Endodermal cell (in vitro differentiated cells): ENCODE data around the gene AHI1. TPM values are rescaled to one million over a fixed set of nuclear protein-coding genes. Genes with fewer than 3 reads are reported as not detected.

ENCODE experiments used
- DNase-seq: peaks from one replicate; pipeline ENCODE4 v3.0.0-alpha.2; 2017
- H3K27ac ChIP-seq: 2 replicates; pipeline ENCODE4 v1.5.1; 2013; ENCODE audit warnings: mild to moderate bottlenecking, low read depth, low read length, moderate library complexity
- H3K27me3 ChIP-seq: 2 replicates; pipeline ENCODE4 v1.6.1; 2013; ENCODE audit warnings: mild to moderate bottlenecking, low read length, moderate library complexity; ENCODE audit not compliant: insufficient read depth, control insufficient read depth, poor library complexity, severe bottlenecking
- H3K36me3 ChIP-seq: 2 replicates; pipeline ENCODE4 v1.7.0; 2013; ENCODE audit warnings: mild to moderate bottlenecking, low read length, moderate library complexity; ENCODE audit not compliant: control insufficient read depth, insufficient read depth
- H3K4me1 ChIP-seq: one replicate; pipeline ENCODE4 v1.7.0; 2013; ENCODE audit warnings: low read length; ENCODE audit not compliant: control insufficient read depth, insufficient read depth
- H3K4me3 ChIP-seq: 2 replicates; pipeline ENCODE4 v1.5.1; 2013; ENCODE audit warnings: mild to moderate bottlenecking, low read length, moderate library complexity
- H3K9ac ChIP-seq: 2 replicates; pipeline ENCODE4 v1.6.1; 2013; ENCODE audit warnings: mild to moderate bottlenecking, low read length, moderate library complexity; ENCODE audit not compliant: poor library complexity, severe bottlenecking; ENCODE audit errors: extremely low read depth
- H3K9me3 ChIP-seq: 2 replicates; pipeline ENCODE4 v1.6.1; 2013; ENCODE audit warnings: mild to moderate bottlenecking, low read length, moderate library complexity; ENCODE audit not compliant: control insufficient read depth
- H3K27ac Mint-ChIP-seq: 2 replicates; pipeline ENCODE4 v1.8.0; 2020; ENCODE audit warnings: mixed read lengths
- H3K27me3 Mint-ChIP-seq: 2 replicates; pipeline ENCODE4 v1.8.0; 2021; ENCODE audit warnings: mild to moderate bottlenecking, mixed read lengths; ENCODE audit not compliant: insufficient read depth
- H3K36me3 Mint-ChIP-seq: 2 replicates; pipeline ENCODE4 v1.8.0; 2020; ENCODE audit warnings: low read depth, mixed read lengths
- H3K4me1 Mint-ChIP-seq: 2 replicates; pipeline ENCODE4 v1.8.0; 2020; ENCODE audit warnings: mixed read lengths
- H3K4me3 Mint-ChIP-seq: 2 replicates; pipeline ENCODE4 v1.8.0; 2020; ENCODE audit warnings: mild to moderate bottlenecking, moderate library complexity, mixed read lengths
- H3K9me3 Mint-ChIP-seq: 2 replicates; pipeline ENCODE4 v1.8.0; 2020; ENCODE audit warnings: mild to moderate bottlenecking, mixed read lengths
- CTCF ChIP-seq: fragments of 200-600 bp; sonication (generic); conservative IDR thresholded peaks from 2 replicates; pipeline ENCODE4 v1.5.0; 2021; ENCODE audit warnings: antibody characterized with exemption, mild to moderate bottlenecking
- WGBS, 2 experiments: methylation state at CpG; one replicate each; pipeline versions ENCODE4 v1.1.5 to v1.1.7; 2013; ENCODE audit warnings: missing lambda C conversion rate in 2 of 2, mixed read lengths in 1 of 2; ENCODE audit not compliant: insufficient coverage in 1 of 2, insufficient read length in 1 of 2; 5-methylcytosine and 5-hydroxymethylcytosine counted together
- total RNA-seq, 2 donors: library from RNA; stranded (reverse); fragmentation: NEBNext Ultra II Directional in 1 of 2; extraction: Animal tissue kit (Norgen Biotek cat#: 25700) in 1 of 2; gene quantifications; 2 replicates in 1 of 2; 3 replicates in 1 of 2; pipeline ENCODE4 v1.2.1, GENCODE V29; 2021

Gene AHI1
- total RNA-seq, 2 donors from 2014 or later, result 24.9 to 34.9 TPM

DNA sequence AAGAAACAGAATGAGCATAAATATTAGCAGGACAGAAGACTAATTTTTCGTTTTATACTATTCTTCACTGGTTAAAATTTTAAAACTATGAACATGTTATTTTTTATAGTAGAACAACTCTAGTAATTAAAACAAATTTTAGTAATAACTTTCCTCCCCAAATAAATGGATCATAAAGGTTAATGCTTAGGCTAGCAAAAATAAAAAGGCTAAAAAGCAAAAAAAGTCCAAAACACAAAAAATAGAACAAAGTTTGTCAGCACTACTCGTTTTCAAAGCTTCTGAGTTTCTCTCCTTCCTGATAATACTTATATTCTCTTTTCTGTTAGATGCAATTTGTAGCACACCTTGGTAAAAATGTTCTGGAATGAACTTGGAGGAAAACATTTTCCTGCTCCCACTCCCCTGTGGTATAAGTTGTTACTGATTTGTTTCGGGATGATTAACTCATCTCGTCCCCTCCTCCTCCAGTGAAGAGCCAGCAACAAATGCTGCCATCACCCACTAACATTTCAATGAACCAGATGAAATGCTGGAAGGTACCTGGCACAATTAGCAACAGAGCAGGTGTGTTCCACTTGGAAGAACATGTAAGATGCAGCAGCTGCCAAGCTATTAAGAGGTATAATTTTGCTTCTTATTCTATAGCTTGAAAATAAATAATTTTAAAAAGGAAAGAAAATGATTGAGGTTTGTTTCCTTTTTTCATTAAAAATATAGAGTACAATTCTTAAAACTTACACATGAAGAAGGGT is 185.9 kb downstream of the AHI1 start:
- Histone ChIP-seq H3K36me3 (no peaks in the 10 kb centered on the region), H3K4me3 (no peak overlapping the region), H3K27me3 (no peaks in the 10 kb centered on the region), H3K27ac (no peak overlapping the region), H3K9ac (no peak overlapping the region), H3K4me1 (no peaks in the 10 kb centered on the region), H3K9me3 (no peaks in the 10 kb centered on the region)
- TF ChIP-seq CTCF, result no peak
- H3K27ac Mint-ChIP-seq, result no peak overlapping the region
- WGBS, 2 experiments, result 88 to 90% methylated on average over 1 to 3 of the region's 4 CpGs
- H3K27me3 Mint-ChIP-seq, result no peaks in the 10 kb centered on the region
- no peak for DNase-seq
- no peaks in the 10 kb centered on the region for H3K9me3 Mint-ChIP-seq
- peaks cover 6% of the 10 kb centered on the region for H3K4me1 Mint-ChIP-seq
- no peaks in the 10 kb centered on the region for H3K36me3 Mint-ChIP-seq
- no peak overlapping the region for H3K4me3 Mint-ChIP-seq

DNA sequence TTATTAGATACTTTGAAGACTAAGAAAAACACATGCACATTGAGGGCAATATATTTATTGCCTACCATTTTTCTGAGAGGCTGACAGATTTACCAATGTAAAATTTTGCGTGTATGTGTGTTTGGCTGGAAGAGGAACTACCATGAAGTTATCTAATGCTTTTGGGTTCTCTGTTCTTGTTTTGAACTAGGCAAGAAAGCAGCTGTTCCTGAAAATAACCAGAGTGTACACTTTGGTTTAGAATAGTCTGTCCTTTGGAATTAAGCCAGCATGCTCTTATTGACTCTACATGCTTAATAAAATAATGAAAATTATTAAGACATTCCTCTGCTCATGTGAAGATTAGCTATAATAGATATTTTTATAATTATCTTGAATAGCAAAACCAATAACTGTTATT is 187.2 kb downstream of the AHI1 start:
- Histone ChIP-seq H3K9ac (no peak overlapping the region), H3K36me3 (no peaks in the 10 kb centered on the region), H3K27me3 (no peaks in the 10 kb centered on the region), H3K27ac (no peak overlapping the region), H3K4me3 (no peak overlapping the region), H3K4me1 (no peaks in the 10 kb centered on the region), H3K9me3 (no peaks in the 10 kb centered on the region)
- no peak overlapping the region for H3K4me3 Mint-ChIP-seq
- no peak overlapping the region for H3K27ac Mint-ChIP-seq
- DNase-seq, result no peak
- H3K9me3 Mint-ChIP-seq, result no peaks in the 10 kb centered on the region
- H3K4me1 Mint-ChIP-seq, result peaks cover 12% of the 10 kb centered on the region
- no peak for TF ChIP-seq CTCF
- H3K27me3 Mint-ChIP-seq, result no peaks in the 10 kb centered on the region
- H3K36me3 Mint-ChIP-seq, result no peaks in the 10 kb centered on the region
- WGBS, 2 experiments, result 92 to 100% methylated on average over 1 of the region's 1 CpG

DNA sequence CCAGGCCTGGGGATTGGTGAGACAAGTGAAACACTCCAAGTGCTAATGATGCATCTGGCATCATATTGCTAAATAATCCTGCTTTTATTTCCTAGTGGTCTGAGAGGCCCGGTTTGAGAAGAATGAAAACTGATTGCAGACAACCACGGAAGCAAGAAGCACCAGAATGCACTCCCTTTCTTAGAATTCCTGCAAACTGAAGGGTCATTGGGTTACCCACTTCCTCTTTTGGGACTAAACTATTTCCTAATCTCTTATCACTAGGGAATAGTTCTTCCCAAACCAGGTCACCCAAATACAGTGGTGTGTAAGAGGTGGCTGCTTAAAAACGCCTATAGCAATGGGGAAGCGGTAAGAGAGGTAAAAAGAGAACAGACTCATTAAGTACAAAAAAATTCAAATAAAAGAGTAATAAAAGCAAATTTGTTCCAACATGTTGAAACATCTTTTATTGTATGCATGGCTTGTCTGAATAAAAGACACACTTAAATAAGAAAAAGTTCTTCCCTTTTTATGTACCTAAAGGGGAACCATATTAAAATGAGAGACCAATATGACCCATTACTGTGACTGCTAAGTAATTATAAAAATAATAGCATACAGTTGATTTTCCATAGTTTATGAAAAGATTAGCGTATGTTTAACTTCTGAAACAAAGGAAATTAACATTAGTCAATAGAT is 190.7 kb downstream of the AHI1 start:
- Mint-ChIP-seq H3K9me3 (no peaks in the 10 kb centered on the region), H3K4me1 (peaks cover 17% of the 10 kb centered on the region), H3K27me3 (no peaks in the 10 kb centered on the region), H3K36me3 (peaks cover 2% of the 10 kb centered on the region), H3K27ac (no peak overlapping the region), H3K4me3 (no peak overlapping the region)
- H3K27ac ChIP-seq, result no peak overlapping the region
- no peak overlapping the region for H3K9ac ChIP-seq
- no peaks in the 10 kb centered on the region for H3K4me1 ChIP-seq
- 97 to 100% methylated on average over 2 to 3 of the region's 5 CpGs for WGBS, 2 experiments
- no peaks in the 10 kb centered on the region for H3K27me3 ChIP-seq
- DNase-seq, result no peak
- TF ChIP-seq CTCF, result no peak
- no peaks in the 10 kb centered on the region for H3K36me3 ChIP-seq
- no peaks in the 10 kb centered on the region for H3K9me3 ChIP-seq
- H3K4me3 ChIP-seq, result no peak overlapping the region
